Measurements from ENCODE around the gene CHRNG. TPM values are rescaled to one million over a fixed set of nuclear protein-coding genes. Genes with fewer than 3 reads are reported as not detected.

CHRNG gene
- polyA plus RNA-seq, 1 donor from 2014 or later, result not detected

GRCh38 chr2:232492963-232493700 lies 46.4 kb upstream of the CHRNG start:
- Histone ChIP-seq H2AFZ (ENCODE audit: low read depth, low read length) (no peak overlapping the region), H3K4me3 (ENCODE audit: low read length) (no peak overlapping the region), H3K9ac (ENCODE audit: low read length) (no peak overlapping the region), H3K27me3 (ENCODE audit: insufficient read depth, low read depth, low read length) (peaks cover 8% of the 10 kb centered on the region), H4K20me1 (ENCODE audit: insufficient read depth) (no peaks in the 10 kb centered on the region), H3F3A (ENCODE audit: insufficient read depth, low read length, poor library complexity, severe bottlenecking) (no peaks in the 10 kb centered on the region), H3K9me2 (ENCODE audit: insufficient read depth, low read length) (no peaks in the 10 kb centered on the region), H3K79me2 (replicated peaks; ENCODE audit: insufficient read depth, low read length) (no peaks in the 10 kb centered on the region), H3K27ac (ENCODE audit: low read length) (no peak overlapping the region), H3K9me3 (ENCODE audit: low read length) (no peaks in the 10 kb centered on the region), H3K36me3 (ENCODE audit: insufficient read depth, low read length) (no peaks in the 10 kb centered on the region), H3K4me2 (ENCODE audit: low read length) (no peak overlapping the region)
- no peak for TF ChIP-seq CTCF (IDR thresholded peaks at IDR 0.05; ENCODE audit: poor library complexity, severe bottlenecking)
- no peak for TF ChIP-seq MXI1 (conservative IDR thresholded peaks at IDR 0.05; ENCODE audit: poor library complexity, severe bottlenecking)
- TF ChIP-seq SMC3 (conservative IDR thresholded peaks at IDR 0.05; ENCODE audit: poor library complexity), result no peak
- no peak for TF ChIP-seq REST (IDR thresholded peaks at IDR 0.05; ENCODE audit: borderline replicate concordance)
- no peak for TF ChIP-seq EP300 (conservative IDR thresholded peaks at IDR 0.05; ENCODE audit: poor library complexity, severe bottlenecking)
- no peak for TF ChIP-seq RAD21 (conservative IDR thresholded peaks at IDR 0.05)
- TF ChIP-seq POLR2AphosphoS5 (IDR thresholded peaks at IDR 0.05), result no peak
- TF ChIP-seq EZH2 (IDR thresholded peaks at IDR 0.05; ENCODE audit: borderline replicate concordance, insufficient read depth, low read length, poor library complexity, severe bottlenecking), result no peak
- TF ChIP-seq TAF1 (IDR thresholded peaks at IDR 0.05; ENCODE audit: low read depth), result no peak

- Histone ChIP-seq H3K27me3 (ENCODE audit: insufficient read depth, low read depth, low read length) (peaks cover under 1% of the 10 kb centered on the region), H3F3A (ENCODE audit: insufficient read depth, low read length, poor library complexity, severe bottlenecking) (no peaks in the 10 kb centered on the region), H3K27ac (ENCODE audit: low read length) (no peak overlapping the region), H3K79me2 (replicated peaks; ENCODE audit: insufficient read depth, low read length) (no peaks in the 10 kb centered on the region), H3K36me3 (ENCODE audit: insufficient read depth, low read length) (no peaks in the 10 kb centered on the region), H3K9ac (ENCODE audit: low read length) (no peak overlapping the region), H2AFZ (ENCODE audit: low read depth, low read length) (no peak overlapping the region), H3K4me3 (ENCODE audit: low read length) (no peak overlapping the region), H3K9me3 (ENCODE audit: low read length) (no peaks in the 10 kb centered on the region), H3K9me2 (ENCODE audit: insufficient read depth, low read length) (no peaks in the 10 kb centered on the region), H3K4me2 (ENCODE audit: low read length) (no peak overlapping the region), H4K20me1 (ENCODE audit: insufficient read depth) (no peaks in the 10 kb centered on the region)
- no peak for TF ChIP-seq REST (IDR thresholded peaks at IDR 0.05; ENCODE audit: borderline replicate concordance)
- no peak for TF ChIP-seq MXI1 (conservative IDR thresholded peaks at IDR 0.05; ENCODE audit: poor library complexity, severe bottlenecking)
- no peak for TF ChIP-seq TAF1 (IDR thresholded peaks at IDR 0.05; ENCODE audit: low read depth)
- no peak for TF ChIP-seq EZH2 (IDR thresholded peaks at IDR 0.05; ENCODE audit: borderline replicate concordance, insufficient read depth, low read length, poor library complexity, severe bottlenecking)
- no peak for TF ChIP-seq SMC3 (conservative IDR thresholded peaks at IDR 0.05; ENCODE audit: poor library complexity)
Observed at GRCh38 chr2:232493701-232494474, 45.6 kb upstream of the CHRNG start.

All from neural cell (in vitro differentiated cells).